HG03066 (cell line): ENCODE measurements around the gene IKZF2.
A peak's percentile ranks its signal among the peaks of the same experiment; 100 is the strongest.

Source experiments
- ATAC-seq: cut with Tn5 transposase; IDR thresholded peaks from one replicate; pipeline ENCODE4 v1.9.1; 2021; ENCODE audit warnings: low read depth; ENCODE audit not compliant: unreplicated experiment

The IKZF2 gene

GRCh38 chr2:213156717-213157116 lies 5.3 kb upstream of the IKZF2 start:
- ATAC-seq = no peak

GRCh38 chr2:213152888-213153287 lies 1.5 kb upstream of the IKZF2 start:
- ATAC-seq = no peak

GRCh38 chr2:213152065-213152794 lies 818 bp upstream of the IKZF2 start:
- ATAC-seq = peak; percentile 13

- no peak for ATAC-seq
These were observed 906 bp downstream of the IKZF2 start for GRCh38 chr2:213150315-213151097.

- no peak for ATAC-seq
These were observed 1.5 kb downstream of the IKZF2 start for GRCh38 chr2:213149949-213150314.

- ATAC-seq = no peak
These were observed 2.0 kb downstream of the IKZF2 start for GRCh38 chr2:213149294-213149875.

GRCh38 chr2:213148572-213149261 lies 2.7 kb downstream of the IKZF2 start:
- no peak for ATAC-seq

GRCh38 chr2:213147538-213147937 lies 3.9 kb downstream of the IKZF2 start:
- peak; percentile 21 for ATAC-seq

GRCh38 chr2:213145715-213146242 lies 5.6 kb downstream of the IKZF2 start:
- ATAC-seq = no peak

GRCh38 chr2:213137064-213137463 lies 14.3 kb downstream of the IKZF2 start:
- no peak for ATAC-seq

GRCh38 chr2:213129311-213129710 lies 22.1 kb downstream of the IKZF2 start:
- no peak for ATAC-seq

GRCh38 chr2:213125646-213126347 lies 25.6 kb downstream of the IKZF2 start:
- no peak for ATAC-seq

- no peak for ATAC-seq
These were observed 28.7 kb downstream of the IKZF2 start for GRCh38 chr2:213122725-213123124.

- ATAC-seq = no peak
These were observed 29.7 kb downstream of the IKZF2 start for GRCh38 chr2:213121690-213122089.

GRCh38 chr2:213119061-213119809 lies 32.2 kb downstream of the IKZF2 start:
- ATAC-seq = peak; percentile 80

GRCh38 chr2:213108308-213108707 lies 43.1 kb downstream of the IKZF2 start:
- no peak for ATAC-seq

GRCh38 chr2:213107728-213108127 lies 43.7 kb downstream of the IKZF2 start:
- ATAC-seq = no peak

- ATAC-seq = no peak
These were observed 46.2 kb downstream of the IKZF2 start for GRCh38 chr2:213105212-213105611.

GRCh38 chr2:213104903-213105202 lies 46.6 kb downstream of the IKZF2 start:
- no peak for ATAC-seq
